ENCODE results near the gene TRIL. TPM values are rescaled to one million over a fixed set of nuclear protein-coding genes. Genes with fewer than 3 reads are reported as not detected.
A peak's percentile ranks its signal among the peaks of the same experiment; 100 is the strongest.

The TRIL gene
- total RNA-seq, 4 donors from 2014 or later = 1.4 to 6.5 (median 2.1) TPM

GRCh38 chr7:28983396-28984190, 25.5 kb upstream of the TRIL start:
- H3K36me3 ChIP-seq = no peaks in the 10 kb centered on the region
- intact Hi-C loops (cut with DNase I) = no loop called here
- no peaks in the 10 kb centered on the region for H3K9me3 ChIP-seq
- DNase-seq = no peak
- H3K4me3 ChIP-seq = no peak overlapping the region
- H3K4me1 ChIP-seq = peaks cover 38 to 74% (median 47%) of the 10 kb centered on the region in 3 donors
- TF ChIP-seq POLR2A (IDR thresholded peaks at IDR 0.05) = no peak
- TF ChIP-seq, protein P1, sequence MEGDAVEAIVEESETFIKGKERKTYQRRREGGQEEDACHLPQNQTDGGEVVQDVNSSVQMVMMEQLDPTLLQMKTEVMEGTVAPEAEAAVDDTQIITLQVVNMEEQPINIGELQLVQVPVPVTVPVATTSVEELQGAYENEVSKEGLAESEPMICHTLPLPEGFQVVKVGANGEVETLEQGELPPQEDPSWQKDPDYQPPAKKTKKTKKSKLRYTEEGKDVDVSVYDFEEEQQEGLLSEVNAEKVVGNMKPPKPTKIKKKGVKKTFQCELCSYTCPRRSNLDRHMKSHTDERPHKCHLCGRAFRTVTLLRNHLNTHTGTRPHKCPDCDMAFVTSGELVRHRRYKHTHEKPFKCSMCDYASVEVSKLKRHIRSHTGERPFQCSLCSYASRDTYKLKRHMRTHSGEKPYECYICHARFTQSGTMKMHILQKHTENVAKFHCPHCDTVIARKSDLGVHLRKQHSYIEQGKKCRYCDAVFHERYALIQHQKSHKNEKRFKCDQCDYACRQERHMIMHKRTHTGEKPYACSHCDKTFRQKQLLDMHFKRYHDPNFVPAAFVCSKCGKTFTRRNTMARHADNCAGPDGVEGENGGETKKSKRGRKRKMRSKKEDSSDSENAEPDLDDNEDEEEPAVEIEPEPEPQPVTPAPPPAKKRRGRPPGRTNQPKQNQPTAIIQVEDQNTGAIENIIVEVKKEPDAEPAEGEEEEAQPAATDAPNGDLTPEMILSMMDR (IDR thresholded peaks at IDR 0.05) = no peak
- WGBS, 2 donors = 80 to 92% methylated on average over 4 of the region's 4 CpGs
- H3K27ac ChIP-seq = peak overlapping the region in 3 of 4 donors; percentile 7 to 89 (median 34)
- H3K27me3 ChIP-seq = no peaks in the 10 kb centered on the region

GRCh38 chr7:28981161-28981465, 23.0 kb upstream of the TRIL start:
- 27 to 52% methylated on average over 4 of the region's 4 CpGs for WGBS, 2 donors
- H3K27ac ChIP-seq = peak overlapping the region in 3 of 4 donors; percentile 25 to 70 (median 38)
- intact Hi-C loops (cut with DNase I) = no loop called here

DNA sequence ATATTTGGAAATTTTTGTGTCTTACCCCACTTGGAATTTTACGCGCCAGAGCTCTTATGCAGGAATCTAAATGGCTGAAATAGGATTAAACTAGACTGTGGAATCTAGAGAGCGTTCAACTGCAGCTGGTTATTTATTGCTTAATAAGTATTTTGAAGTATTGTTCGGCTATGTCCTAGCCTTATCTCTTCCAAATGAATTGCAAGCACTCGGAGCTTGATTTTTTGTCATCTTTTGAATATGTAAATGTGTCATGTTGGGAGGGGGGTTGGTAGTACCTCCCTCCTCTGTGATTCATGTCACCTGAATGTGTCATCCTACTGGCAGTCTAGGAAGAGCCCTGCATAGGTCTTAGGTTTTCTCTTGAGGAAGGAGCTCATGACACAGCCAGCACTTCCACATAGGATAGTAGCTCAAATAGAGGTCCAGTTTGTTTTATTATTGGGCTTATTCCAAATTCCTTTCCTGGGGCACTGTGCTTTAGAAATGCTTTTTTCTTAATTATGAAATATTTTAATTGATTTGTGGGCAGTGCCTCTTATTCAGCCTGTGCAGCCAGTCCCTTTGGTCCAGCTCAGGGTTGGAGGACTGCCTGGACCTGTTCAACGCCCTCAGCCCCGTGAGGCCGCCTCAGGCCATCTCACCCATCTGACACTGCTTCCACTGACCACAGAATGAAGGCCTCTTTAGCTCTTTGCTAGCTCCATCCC, 22.5 kb upstream of the TRIL start:
- Histone ChIP-seq H3K9me3 (no peaks in the 10 kb centered on the region), H3K27me3 (no peaks in the 10 kb centered on the region), H3K4me1 (peaks cover 14 to 44% (median 20%) of the 10 kb centered on the region in 3 donors), H3K27ac (peak overlapping the region in 3 of 4 donors; percentile 25 to 70 (median 38)), H3K36me3 (no peaks in the 10 kb centered on the region), H3K4me3 (no peak overlapping the region)
- DNase-seq = no peak
- no peak for TF ChIP-seq POLR2A (IDR thresholded peaks at IDR 0.05)
- TF ChIP-seq, protein P1 (IDR thresholded peaks at IDR 0.05) = no peak
- intact Hi-C loops (cut with DNase I) = no loop called here
- 57 to 60% methylated on average over 8 of the region's 8 CpGs for WGBS, 2 donors

More at GRCh38 chr7:28981161-28981465, 23.0 kb upstream of the TRIL start:
- H3K9me3 ChIP-seq = no peaks in the 10 kb centered on the region
- H3K4me1 ChIP-seq = peaks cover 20 to 50% (median 25%) of the 10 kb centered on the region in 3 donors
- no peaks in the 10 kb centered on the region for H3K27me3 ChIP-seq
- H3K36me3 ChIP-seq = no peaks in the 10 kb centered on the region
- TF ChIP-seq, protein P1 (IDR thresholded peaks at IDR 0.05) = no peak
- TF ChIP-seq POLR2A (IDR thresholded peaks at IDR 0.05) = no peak
- no peak for DNase-seq
- no peak overlapping the region for H3K4me3 ChIP-seq

DNA sequence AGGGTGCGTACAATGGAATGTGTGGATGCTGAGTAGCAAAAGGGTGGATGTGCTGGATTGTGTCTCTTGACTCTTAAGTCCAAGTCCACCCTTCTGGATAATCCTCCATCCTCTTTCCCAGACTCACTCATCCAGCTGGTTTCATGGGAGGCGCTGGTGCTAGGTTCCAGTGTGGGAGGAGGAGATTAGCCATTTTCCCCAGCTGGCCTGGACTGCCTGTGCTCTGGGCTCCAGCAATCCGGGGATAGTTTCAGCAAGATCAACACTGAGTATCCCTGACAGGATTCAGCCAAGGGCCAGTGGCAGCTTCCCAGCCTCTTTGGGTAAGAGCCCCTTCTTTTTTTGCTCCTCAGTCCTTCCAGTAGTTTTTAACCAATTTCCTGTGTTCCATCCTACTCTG, 21.6 kb upstream of the TRIL start:
- Histone ChIP-seq H3K9me3 (no peaks in the 10 kb centered on the region), H3K36me3 (no peaks in the 10 kb centered on the region), H3K27ac (peak overlapping the region in 3 of 4 donors; percentile 17 to 38 (median 25)), H3K4me1 (peaks cover 6 to 36% (median 12%) of the 10 kb centered on the region in 3 donors), H3K4me3 (no peak overlapping the region), H3K27me3 (no peaks in the 10 kb centered on the region)
- intact Hi-C loops (cut with DNase I) = no loop called here
- 73 to 80% methylated on average over 3 of the region's 3 CpGs for WGBS, 2 donors
- DNase-seq = no peak
- TF ChIP-seq, protein P1 (IDR thresholded peaks at IDR 0.05) = no peak
- TF ChIP-seq POLR2A (IDR thresholded peaks at IDR 0.05) = no peak

DNA sequence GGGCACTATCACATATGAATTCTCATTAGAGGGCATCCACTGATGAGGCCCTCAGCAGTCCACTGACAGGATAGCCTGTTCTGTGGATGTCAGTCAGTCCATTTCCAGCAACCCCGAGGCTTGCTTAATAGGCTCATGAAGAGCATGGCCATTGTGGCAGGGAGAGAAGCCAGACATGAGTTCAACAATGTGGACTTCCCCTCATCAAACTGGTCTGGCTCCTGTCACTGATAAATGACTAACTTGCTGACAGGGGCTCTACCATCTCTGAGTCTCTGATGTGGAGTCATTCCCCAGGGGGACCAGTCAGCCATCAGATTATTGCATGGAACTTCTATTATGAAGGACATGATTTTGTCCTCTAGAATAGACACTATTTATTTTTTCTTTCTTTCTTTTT, 19.8 kb upstream of the TRIL start:
- no peak overlapping the region for H3K4me3 ChIP-seq
- TF ChIP-seq, protein P1 (IDR thresholded peaks at IDR 0.05) = no peak
- peaks cover 0 to 7% (median 4%) of the 10 kb centered on the region in 3 donors for H3K9me3 ChIP-seq
- no peak overlapping the region for H3K27ac ChIP-seq
- peaks cover 5 to 22% (median 6%) of the 10 kb centered on the region in 3 donors for H3K4me1 ChIP-seq
- H3K36me3 ChIP-seq = no peaks in the 10 kb centered on the region
- no peak for DNase-seq
- H3K27me3 ChIP-seq = no peaks in the 10 kb centered on the region
- whole genome bisulfite sequencing, 2 donors = 50 to 80% methylated on average over 1 of the region's 1 CpG
- intact Hi-C loops (cut with DNase I) = no loop called here

Data from esophagus squamous epithelium (tissue), 5 donors.